HG03139 (cell line): ENCODE data around the gene GRK3.
"Not testable (repeated sequence)": the region's sequence is repeated elsewhere in the genome, so short reads cannot be mapped to it uniquely, and the experiment has no call there.

Experiments used
- ATAC-seq: cut with Tn5 transposase; IDR thresholded peaks from one replicate; pipeline ENCODE4 v1.9.1; 2021; ENCODE audit not compliant: unreplicated experiment

Gene GRK3

GRCh38 chr22:25694196-25694907 lies 129.9 kb downstream of the GRK3 start:
- ATAC-seq, result no peak

- ATAC-seq, result no peak
These were observed 130.7 kb downstream of the GRK3 start for GRCh38 chr22:25695146-25695545.

GRCh38 chr22:25696763-25697162 lies 132.3 kb downstream of the GRK3 start:
- ATAC-seq, result no peak

- no peak for ATAC-seq
These were observed 132.7 kb downstream of the GRK3 start for GRCh38 chr22:25697181-25697664.

DNA sequence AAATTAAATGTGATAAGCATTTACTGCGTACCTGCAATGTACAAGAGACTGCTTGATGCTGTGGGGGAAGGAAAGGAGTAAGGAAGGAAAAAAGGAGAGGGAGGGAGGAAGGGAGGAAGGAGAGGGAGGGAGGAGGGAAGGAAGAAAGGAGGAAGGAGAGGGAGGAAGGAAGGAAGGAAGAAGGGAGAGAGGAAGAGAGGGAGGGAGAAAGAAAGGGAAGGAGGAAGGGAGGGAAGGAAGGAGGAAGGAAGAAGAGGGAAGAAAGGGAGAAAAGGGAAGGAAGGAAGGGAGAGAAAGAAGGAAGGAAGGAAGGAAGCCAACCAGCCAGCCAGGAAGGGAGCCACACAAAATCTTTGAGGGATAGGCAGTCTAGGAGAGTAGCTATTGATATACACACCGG lies 133.5 kb downstream of the GRK3 start:
- no peak for ATAC-seq

- ATAC-seq, result no peak
These were observed 134.0 kb downstream of the GRK3 start for GRCh38 chr22:25698461-25698860.

- no peak for ATAC-seq
These were observed 134.5 kb downstream of the GRK3 start for GRCh38 chr22:25698978-25699377.

GRCh38 chr22:25701056-25701780 lies 136.7 kb downstream of the GRK3 start:
- ATAC-seq, result no peak

DNA sequence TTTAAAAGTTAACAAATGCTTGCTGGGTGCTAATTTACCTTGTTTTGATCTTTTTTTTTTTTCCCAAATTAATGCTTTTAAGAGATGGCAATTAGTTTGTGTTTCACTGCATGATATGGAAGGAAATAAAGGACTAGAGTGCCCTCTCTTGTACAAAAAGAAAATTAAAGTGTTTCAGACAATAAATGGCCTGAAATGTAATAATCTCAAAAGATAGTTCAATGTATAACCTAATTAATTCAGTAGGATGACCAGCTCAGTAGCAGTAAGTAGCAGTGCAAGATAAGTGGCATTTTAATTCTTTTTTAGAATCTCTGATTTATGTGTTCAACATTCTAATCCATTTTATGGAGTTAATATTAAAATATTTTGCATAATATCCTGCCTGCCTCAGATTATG lies 137.6 kb downstream of the GRK3 start:
- no peak for ATAC-seq

DNA sequence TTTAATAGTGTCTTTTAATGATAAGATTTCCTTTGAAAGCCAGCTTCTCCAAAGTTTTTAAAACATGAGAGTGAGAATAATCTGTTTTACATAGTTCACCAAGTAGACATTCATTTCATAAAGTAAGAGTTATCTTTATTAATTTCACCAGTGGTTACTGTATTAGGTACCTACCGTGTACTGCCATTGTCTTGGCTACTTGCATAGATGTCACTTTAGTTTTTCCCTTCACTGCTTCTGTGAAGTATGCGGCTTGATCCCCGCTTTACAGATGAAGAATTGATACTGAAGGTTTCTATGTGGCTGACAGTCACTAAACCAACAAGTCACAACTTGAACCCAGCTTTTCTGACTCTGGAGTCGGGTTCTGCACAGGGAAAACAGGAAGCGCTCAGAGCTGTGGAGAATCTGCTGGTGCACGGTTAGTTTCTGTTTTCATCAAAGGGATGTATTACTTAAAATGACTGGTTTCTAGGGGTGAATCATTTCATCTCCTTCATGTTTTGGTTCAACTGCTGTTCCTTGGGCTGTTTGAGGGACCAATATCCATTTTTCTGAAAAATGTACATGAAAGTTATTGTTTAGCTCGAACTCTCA lies 138.2 kb downstream of the GRK3 start:
- no peak for ATAC-seq

GRCh38 chr22:25704701-25705100 lies 140.2 kb downstream of the GRK3 start:
- ATAC-seq, result no peak

DNA sequence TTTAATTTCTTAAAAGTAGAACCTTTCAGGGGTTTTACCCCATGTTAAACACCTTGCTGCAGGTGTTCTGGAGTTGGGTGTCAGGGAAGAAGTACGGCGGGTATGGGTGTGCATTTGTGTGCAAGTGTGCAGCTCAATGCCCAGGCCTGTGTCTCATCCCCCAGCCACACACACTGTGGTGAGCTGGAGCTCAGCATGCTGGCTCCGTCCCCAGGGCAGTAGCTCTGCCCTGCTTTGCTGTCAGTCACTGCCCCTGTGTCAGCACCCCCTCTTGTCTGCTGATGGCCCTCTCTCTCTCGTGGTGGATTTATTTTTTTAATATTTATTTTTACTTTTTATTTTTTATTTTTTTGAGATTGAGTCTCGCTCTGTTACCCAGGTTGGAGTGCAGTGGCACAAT lies 141.7 kb downstream of the GRK3 start:
- no peak for ATAC-seq

DNA sequence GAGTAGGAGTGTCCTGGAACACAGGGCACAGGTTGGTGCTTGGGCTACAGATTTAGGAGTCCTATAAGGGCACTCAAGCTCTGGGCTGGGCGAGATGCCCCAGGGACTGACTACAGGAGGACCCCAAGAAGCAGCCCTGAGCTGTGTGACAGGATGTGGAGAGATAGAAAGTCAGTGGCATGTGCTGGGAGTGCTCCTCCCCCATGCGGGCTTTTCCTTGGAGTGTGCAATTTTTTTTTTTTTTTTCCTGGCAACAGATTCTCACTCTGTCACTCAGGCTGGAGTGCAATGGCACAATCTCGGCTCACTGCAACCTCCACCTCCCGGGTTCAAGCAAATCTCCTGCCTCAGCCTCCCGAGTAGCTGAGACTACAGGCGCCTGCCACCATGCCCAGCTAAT lies 144.0 kb downstream of the GRK3 start:
- not testable (repeated sequence) for ATAC-seq

DNA sequence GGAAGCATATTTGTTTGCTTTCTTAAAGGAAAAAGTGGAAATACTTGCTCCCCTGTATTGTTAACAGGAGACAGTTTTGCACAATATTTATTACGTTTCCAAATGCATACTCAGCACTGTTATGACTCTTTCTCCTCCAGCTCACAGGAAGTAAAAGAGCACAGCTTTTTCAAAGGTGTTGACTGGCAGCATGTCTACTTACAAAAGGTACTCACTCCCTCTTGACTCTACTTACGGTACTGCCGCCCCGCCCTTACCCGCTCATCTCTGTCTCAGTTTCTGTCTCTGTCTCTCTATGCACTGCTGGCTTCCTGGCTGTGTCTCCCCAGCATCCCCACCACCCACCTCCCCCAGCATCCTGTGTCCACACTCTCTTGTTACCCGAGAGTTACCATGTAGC lies 145.3 kb downstream of the GRK3 start:
- no peak for ATAC-seq

DNA sequence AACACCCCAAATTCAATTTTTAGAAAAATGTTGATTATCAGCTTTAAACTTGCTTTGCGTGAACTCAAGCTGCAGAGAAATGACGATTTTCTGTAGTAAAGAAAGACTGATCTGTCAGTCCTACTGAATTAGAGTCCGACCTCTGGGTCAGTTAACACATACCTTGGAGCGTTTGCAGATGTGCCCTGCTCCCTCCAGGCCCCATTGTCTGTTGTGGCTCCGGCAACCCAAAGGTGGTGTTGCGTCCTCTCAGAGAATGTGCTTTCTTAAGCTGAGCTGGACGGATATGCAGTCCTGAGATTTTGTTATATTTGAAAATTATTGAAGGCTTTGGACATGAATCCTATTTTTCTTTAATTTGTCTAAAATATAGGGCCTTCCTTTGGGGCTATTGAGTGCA lies 146.0 kb downstream of the GRK3 start:
- no peak for ATAC-seq

DNA sequence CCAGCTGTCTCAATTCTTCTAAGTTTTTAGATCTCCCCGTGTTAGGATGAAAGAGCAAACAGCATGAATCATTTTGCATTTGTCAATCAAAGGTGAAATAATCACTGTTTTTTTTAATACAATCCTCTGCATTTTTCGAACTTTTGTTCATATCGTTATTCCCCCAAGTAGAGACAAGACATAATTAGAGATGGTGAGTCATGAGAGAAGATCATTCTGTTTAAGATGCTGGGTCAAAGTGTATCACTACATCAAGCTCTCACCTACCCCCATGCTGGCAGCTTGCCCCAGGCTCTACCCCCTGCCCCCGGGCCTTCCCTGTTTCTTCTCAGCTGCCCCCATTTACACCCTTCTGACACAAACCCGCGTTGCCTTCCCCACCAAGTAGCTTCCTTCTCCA lies 147.0 kb downstream of the GRK3 start:
- no peak for ATAC-seq

DNA sequence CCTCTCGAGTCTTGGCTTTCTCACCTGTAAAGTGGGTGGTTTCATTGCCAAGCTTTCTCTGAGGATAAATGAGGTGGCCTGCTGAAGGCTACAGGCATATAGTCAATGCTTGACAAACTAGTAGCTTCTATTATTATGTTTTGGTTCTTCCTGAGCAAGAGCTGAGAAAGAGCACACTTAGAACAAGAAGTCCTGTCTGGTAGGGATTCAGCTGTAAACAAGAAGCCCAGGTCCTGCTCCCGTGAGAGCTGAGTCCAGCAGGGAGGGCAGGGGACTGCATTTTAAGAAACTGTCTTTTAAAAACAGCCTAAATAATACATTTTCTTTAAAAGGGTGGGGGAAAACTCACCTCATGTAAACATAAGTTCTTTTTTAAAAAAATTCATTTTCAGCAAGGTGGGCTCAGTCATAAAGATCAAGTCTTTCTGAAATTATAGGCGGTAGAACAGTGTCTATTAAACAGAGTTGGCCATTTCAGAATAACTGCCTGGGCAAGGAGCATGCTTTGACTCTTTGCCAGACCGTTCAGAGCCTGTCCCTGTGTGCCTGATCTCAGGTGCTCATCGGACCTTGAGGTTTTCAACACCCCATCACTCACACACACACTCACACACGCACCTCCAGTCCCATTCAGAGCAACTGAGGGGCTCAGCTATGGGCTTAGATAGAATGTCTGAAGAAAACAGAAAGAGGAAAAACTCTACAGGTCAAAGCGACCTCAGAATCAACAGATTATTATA lies 148.4 kb downstream of the GRK3 start:
- no peak for ATAC-seq

DNA sequence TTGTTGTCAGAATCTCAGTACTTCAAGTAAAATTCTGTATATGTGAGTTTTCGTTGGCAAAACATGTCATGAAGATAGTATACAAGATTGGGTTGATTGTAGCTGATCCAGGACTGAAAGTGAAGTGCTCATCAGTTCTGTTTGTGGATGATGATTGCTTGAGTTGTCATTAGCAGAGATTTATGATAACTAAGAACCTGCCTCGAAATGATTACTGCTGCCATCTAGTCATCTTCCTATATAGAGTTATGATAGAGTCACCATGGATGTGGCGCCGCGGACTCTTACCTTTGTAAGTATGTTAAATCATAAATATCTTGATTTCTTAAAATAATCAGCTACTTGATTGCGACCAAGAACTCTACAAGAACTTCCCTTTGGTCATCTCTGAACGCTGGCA lies 149.6 kb downstream of the GRK3 start:
- ATAC-seq, result no peak

- no peak for ATAC-seq
These were observed 150.3 kb downstream of the GRK3 start for GRCh38 chr22:25714739-25715138.

DNA sequence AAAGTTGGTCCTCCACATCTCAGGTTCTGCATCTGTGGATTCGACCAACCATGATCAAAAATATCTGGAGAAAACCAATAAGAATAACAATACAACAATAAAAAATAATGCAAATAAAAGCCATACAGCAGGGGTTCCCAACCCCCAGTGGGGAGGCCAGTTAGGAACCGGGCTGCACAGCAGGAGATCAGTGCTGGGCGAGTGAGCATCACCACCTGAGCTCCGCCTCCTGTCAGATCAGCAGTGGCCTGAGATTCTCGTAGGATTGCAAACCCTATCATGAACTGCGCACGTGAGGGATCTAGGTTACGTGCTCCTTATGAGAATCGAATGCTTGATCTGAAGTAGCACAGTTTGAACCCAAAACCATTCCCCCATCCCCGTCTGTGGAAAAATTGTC lies 152.2 kb downstream of the GRK3 start:
- no peak for ATAC-seq

DNA sequence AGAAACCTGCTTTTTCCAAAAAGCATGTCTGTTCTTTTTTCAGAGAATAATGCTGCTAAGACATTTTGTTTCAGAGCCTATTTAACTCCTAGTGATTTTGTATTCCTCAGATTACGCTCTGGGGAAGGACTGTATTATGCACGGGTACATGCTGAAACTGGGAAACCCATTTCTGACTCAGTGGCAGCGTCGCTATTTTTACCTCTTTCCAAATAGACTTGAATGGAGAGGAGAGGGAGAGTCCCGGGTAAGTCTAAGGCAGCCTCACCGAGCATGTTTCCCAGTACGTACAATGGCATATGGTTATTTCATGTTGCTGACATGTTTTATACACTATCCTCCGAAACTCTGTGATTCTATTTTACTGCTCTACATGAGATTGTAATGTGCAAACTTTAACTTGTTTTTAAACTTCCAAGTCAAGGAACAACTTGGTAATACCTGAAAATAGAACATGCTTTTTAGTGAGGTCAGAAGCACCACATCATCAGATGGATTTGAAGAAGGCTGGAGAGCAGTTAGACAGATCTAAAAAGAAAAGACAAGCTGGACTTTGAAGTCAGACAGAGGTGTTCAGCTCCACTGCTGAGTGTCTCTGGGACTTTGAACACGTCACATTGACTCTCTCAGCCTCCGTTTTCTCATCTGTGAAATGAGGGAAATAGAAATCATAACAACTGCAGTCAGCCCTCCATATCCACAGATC lies 153.8 kb downstream of the GRK3 start:
- no peak for ATAC-seq
